ENCODE measurements around the gene TEX2.

Gene TEX2

GRCh38 chr17:64111831-64112230, 151.2 kb downstream of the TEX2 start:
- DNase-seq (ENCODE audit: low read depth) = no peak

GRCh38 chr17:64110379-64111152, 152.5 kb downstream of the TEX2 start:
- DNase-seq (ENCODE audit: low read depth) = no peak

GRCh38 chr17:64109400-64109799, 153.7 kb downstream of the TEX2 start:
- no peak for DNase-seq (ENCODE audit: low read depth)

- DNase-seq (ENCODE audit: low read depth) = no peak
These were observed 155.4 kb downstream of the TEX2 start for GRCh38 chr17:64107500-64108236.

GRCh38 chr17:64106918-64107317, 156.1 kb downstream of the TEX2 start:
- DNase-seq (ENCODE audit: low read depth) = no peak

- DNase-seq (ENCODE audit: low read depth) = no peak
These were observed 159.4 kb downstream of the TEX2 start for GRCh38 chr17:64103391-64104364.

- DNase-seq (ENCODE audit: low read depth) = no peak
These were observed 160.3 kb downstream of the TEX2 start for GRCh38 chr17:64102627-64103390.

- DNase-seq (ENCODE audit: low read depth) = no peak
These were observed 163.5 kb downstream of the TEX2 start for GRCh38 chr17:64099543-64099942.
